Lung (tissue), 16 donors: ENCODE data around the gene CCDC126. TPM values are rescaled to one million over a fixed set of nuclear protein-coding genes. Genes with fewer than 3 reads are reported as not detected.

ENCODE experiments used
- ATAC-seq: fragments of 200-7000 bp; cut with Tn5 transposase; one replicate; pipeline ENCODE4 v1.9.1; 2020; ENCODE audit warnings: moderate number of reproducible peaks; ENCODE audit not compliant: insufficient read depth, low FRiP score
- DNase-seq, 3 donors: peaks; one replicate each; pipeline ENCODE4 v3.0.0-alpha.2; 2013 to 2017
- H3K27ac ChIP-seq, 2 donors: one replicate each; pipeline ENCODE4 v1.5.1; 2013; ENCODE audit warnings: mild to moderate bottlenecking in 2 of 2, moderate library complexity in 2 of 2, control low read depth in 1 of 2, inconsistent platforms in 1 of 2, low read depth in 1 of 2, low read length in 1 of 2
- H3K27me3 ChIP-seq, 3 donors: one replicate each; pipeline ENCODE4 v1.5.1; 2013; ENCODE audit warnings: low read length in 2 of 3; ENCODE audit not compliant: control insufficient read depth in 3 of 3, insufficient read depth in 3 of 3
- H3K36me3 ChIP-seq, 4 donors: one replicate each; pipeline ENCODE4 v1.5.1; 2013; ENCODE audit warnings: low read length in 4 of 4, mild to moderate bottlenecking in 1 of 4, moderate library complexity in 1 of 4; ENCODE audit not compliant: control insufficient read depth in 4 of 4, insufficient read depth in 4 of 4
- H3K4me1 ChIP-seq, 5 donors: one replicate each; pipeline ENCODE4 v1.5.1; 2013; ENCODE audit warnings: low read length in 5 of 5, mild to moderate bottlenecking in 2 of 5, moderate library complexity in 1 of 5; ENCODE audit not compliant: control insufficient read depth in 5 of 5, insufficient read depth in 5 of 5
- H3K4me3 ChIP-seq: one replicate; pipeline ENCODE4 v1.5.1; 2013; ENCODE audit warnings: mild to moderate bottlenecking, control low read depth, moderate library complexity
- H3K9ac ChIP-seq, 2 donors: one replicate each; pipeline ENCODE4 v1.5.1; 2013; ENCODE audit warnings: low read length in 2 of 2, control low read depth in 1 of 2; ENCODE audit not compliant: insufficient read depth in 1 of 2
- H3K9me3 ChIP-seq, 4 donors: one replicate each; pipeline ENCODE4 v1.5.1; 2013; ENCODE audit warnings: low read length in 3 of 4, mild to moderate bottlenecking in 1 of 4, moderate library complexity in 1 of 4; ENCODE audit not compliant: control insufficient read depth in 4 of 4, insufficient read depth in 3 of 4
- WGBS, 2 donors: extraction: QIAGEN DNeasy Blood & Tissue Kit; methylation state at CpG; one replicate each; pipeline ENCODE4 v1.1.7; 2013; 5-methylcytosine and 5-hydroxymethylcytosine counted together
- long read RNA-seq, 5 donors: transcript quantifications; one replicate each; lab custom pipeline, GENCODE V29; 2026
- polyA plus RNA-seq, 2 donors: library from polyadenylated mRNA; stranded (reverse); fragments of 200-250 nt; gene quantifications; one replicate each; pipeline ENCODE4 v1.2.1, GENCODE V29; 2013
- total RNA-seq, 2 donors: library from RNA; depleted of rRNA in 1 of 2; stranded (reverse); fragments of >200 nt in 1 of 2; gene quantifications; one replicate each; pipeline ENCODE4 v1.2.1, GENCODE V29; 2014 to 2021
- TF ChIP-seq, protein P1 (sequence below): IDR thresholded peaks from 2 replicates; pipeline ENCODE4 v1.5.1; 2012; ENCODE audit warnings: mild to moderate bottlenecking; ENCODE audit errors: control extremely low read depth, extremely low read depth
- donor health status: control.
- donor health status: control.
- donor health status: Bipolar disorder and iron deficiency.
- donor health status: healthy.
- donor health status: DM: yes; HTN: yes; CAD: no.

The CCDC126 gene, protein sequence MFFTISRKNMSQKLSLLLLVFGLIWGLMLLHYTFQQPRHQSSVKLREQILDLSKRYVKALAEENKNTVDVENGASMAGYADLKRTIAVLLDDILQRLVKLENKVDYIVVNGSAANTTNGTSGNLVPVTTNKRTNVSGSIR
- total RNA-seq, result 10 to 100 TPM; 11.3 to 21.9 TPM
- 1 to 10 TPM; 4.1 to 8.7 TPM for polyA plus RNA-seq
- long read RNA-seq, donor 1, partial matches to known transcripts, result 0 of 4 reads
- long read RNA-seq, donor 1, other reads (novel, unspliced or antisense), result 0 of 4 reads
- long read RNA-seq, donor 2, partial matches to known transcripts, result 0 of 2 reads
- long read RNA-seq, donor 2, other reads (novel, unspliced or antisense), result 0 of 2 reads
- long read RNA-seq, donor 3, partial matches to known transcripts, result 0 of 6 reads
- long read RNA-seq, donor 3, other reads (novel, unspliced or antisense), result 0 of 6 reads
- long read RNA-seq, donor 4, result 0 reads
- long read RNA-seq, donor 5, partial matches to known transcripts, result 8 of 12 reads
- long read RNA-seq, donor 5, other reads (novel, unspliced or antisense), result 0 of 12 reads

DNA sequence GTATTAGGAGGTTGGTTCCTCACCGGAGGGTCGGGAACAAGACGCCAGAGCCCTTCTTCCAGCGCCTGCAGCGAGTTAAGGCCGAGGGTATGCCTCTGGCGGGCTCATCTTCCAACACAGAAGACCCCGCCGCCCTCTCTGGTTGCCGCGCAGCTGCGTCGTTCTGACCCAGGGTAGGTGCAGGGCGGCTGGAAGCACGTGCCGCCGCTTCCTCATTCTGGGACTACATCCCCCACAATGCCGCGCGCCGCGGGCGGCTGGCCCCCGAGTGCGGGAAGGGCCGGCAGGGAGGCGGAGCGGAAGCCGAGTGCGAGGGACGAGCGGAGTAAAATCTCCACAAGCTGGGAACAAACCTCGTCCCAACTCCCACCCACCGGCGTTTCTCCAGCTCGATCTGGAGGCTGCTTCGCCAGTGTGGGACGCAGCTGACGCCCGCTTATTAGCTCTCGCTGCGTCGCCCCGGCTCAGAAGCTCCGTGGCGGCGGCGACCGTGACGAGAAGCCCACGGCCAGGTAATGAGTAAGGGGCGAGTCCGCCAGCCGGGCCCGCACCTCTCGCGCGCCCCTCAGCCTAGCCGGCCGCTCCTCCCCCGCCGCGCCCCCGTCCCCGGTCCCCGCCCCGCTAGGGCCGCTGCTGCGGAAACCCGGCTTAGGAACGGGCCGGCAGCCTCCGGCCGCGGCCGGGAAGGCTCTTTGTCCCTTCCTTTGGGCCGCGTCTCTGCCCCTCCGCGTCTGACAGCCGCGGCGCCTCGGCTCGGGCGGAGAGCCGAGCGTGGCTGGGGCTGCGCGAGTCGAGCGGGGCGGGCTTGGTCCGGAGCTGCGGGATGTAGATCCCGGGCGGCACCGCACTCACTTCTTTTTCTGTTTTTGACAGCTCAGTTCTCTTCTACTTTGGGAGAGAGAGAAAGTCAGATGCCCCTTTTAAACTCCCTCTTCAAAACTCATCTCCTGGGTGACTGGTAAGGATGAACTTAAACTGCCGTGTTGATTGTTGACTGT is at the start of gene CCDC126:
Gene CCDC126 (plus strand): TSS at position 289 of the 998 bp plus-strand sequence. CDS start 13,934 bp downstream, outside the sequence.
- H3K4me3 ChIP-seq, result peak within 1 kb of the TSS; percentile 82
- H3K9me3 ChIP-seq, result no peaks in the 10 kb centered on the region
- TF ChIP-seq, protein P1, sequence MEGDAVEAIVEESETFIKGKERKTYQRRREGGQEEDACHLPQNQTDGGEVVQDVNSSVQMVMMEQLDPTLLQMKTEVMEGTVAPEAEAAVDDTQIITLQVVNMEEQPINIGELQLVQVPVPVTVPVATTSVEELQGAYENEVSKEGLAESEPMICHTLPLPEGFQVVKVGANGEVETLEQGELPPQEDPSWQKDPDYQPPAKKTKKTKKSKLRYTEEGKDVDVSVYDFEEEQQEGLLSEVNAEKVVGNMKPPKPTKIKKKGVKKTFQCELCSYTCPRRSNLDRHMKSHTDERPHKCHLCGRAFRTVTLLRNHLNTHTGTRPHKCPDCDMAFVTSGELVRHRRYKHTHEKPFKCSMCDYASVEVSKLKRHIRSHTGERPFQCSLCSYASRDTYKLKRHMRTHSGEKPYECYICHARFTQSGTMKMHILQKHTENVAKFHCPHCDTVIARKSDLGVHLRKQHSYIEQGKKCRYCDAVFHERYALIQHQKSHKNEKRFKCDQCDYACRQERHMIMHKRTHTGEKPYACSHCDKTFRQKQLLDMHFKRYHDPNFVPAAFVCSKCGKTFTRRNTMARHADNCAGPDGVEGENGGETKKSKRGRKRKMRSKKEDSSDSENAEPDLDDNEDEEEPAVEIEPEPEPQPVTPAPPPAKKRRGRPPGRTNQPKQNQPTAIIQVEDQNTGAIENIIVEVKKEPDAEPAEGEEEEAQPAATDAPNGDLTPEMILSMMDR, result no peak
- H3K4me1 ChIP-seq, result peaks cover 0 to 17% (median 8%) of the 10 kb centered on the region in 5 donors
- WGBS, 2 donors, result 2% methylated on average over 79 to 99 of the region's 99 CpGs
- ATAC-seq, result peak; percentile 97
- H3K27me3 ChIP-seq, result no peaks in the 10 kb centered on the region
- H3K27ac ChIP-seq, result peak within 1 kb of the TSS; percentile 98 to 100
- H3K36me3 ChIP-seq, result no peaks in the 10 kb centered on the region
- DNase-seq, result peak; percentile 94 to 96 (median 95)
- H3K9ac ChIP-seq, result peak within 1 kb of the TSS; percentile 81 to 92

DNA sequence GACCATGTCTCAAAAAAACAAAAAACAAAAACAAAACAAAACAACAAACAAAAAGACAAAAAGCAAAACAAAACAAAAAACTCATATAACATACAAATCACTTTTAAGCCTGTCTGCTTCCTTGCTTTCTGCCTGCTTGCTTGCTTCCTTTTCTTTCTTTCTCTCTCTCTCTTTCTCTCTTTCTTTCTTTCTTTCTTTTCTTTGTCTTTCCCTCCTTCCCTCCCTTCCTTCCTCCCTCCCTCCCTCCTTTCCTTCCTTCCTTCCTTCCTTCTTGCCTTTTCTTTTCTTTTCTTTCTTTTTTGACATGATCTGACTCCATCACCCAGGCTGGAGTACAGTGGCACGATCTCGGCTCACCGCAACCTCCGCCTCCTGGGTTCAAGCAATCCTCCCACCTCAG is 49.5 kb upstream of the CCDC126 start:
- ATAC-seq, result no peak
- WGBS, 2 donors, result 89 to 93% methylated on average over 4 of the region's 4 CpGs
- no peak overlapping the region for H3K9ac ChIP-seq

DNA sequence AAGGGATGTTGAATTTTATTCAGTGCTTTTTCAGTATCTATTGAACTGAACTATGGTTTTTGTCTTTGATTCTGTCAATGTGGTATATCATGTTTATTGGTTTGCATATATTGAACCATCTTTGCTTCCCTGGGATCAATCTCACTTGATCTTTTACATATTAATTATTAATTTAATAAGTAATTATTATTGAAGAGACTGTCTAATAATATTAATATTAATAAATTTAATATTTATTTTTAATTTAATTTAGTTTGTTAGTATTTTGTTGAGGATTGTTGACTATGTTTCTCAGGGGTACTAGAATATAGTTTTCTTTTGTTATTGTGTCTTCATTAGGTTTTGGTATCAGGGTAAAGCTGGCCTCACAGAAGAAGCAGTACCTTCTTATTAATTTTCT is 38.9 kb upstream of the CCDC126 start:
- TF ChIP-seq, protein P1, result no peak
- H3K4me3 ChIP-seq, result no peak overlapping the region
- no peak for ATAC-seq
- no peaks in the 10 kb centered on the region for H3K4me1 ChIP-seq
- H3K9me3 ChIP-seq, result no peaks in the 10 kb centered on the region
- peaks cover 0 to 3% (median 3%) of the 10 kb centered on the region in 3 donors for H3K27me3 ChIP-seq
- no peak for DNase-seq
- no peak overlapping the region for H3K9ac ChIP-seq
- H3K36me3 ChIP-seq, result no peaks in the 10 kb centered on the region
- H3K27ac ChIP-seq, result no peak overlapping the region

More for the DNA sequence above, 49.5 kb upstream of the CCDC126 start:
- TF ChIP-seq, protein P1, result no peak
- no peaks in the 10 kb centered on the region for H3K36me3 ChIP-seq
- no peak for DNase-seq
- H3K4me1 ChIP-seq, result no peaks in the 10 kb centered on the region
- H3K27ac ChIP-seq, result no peak overlapping the region
- H3K4me3 ChIP-seq, result no peak overlapping the region
- H3K27me3 ChIP-seq, result no peaks in the 10 kb centered on the region
- H3K9me3 ChIP-seq, result no peaks in the 10 kb centered on the region
